HG02884 (cell line): ENCODE results near the gene ENTPD2.
A peak's percentile ranks its signal among the peaks of the same experiment; 100 is the strongest.
"Not testable (repeated sequence)": the region's sequence is repeated elsewhere in the genome, so short reads cannot be mapped to it uniquely, and the experiment has no call there.

ENCODE experiments used
- ATAC-seq: cut with Tn5 transposase; IDR thresholded peaks from one replicate; pipeline ENCODE4 v1.9.1; 2021; ENCODE audit warnings: mild to moderate bottlenecking, moderate library complexity; ENCODE audit not compliant: unreplicated experiment

The ENTPD2 gene

GRCh38 chr9:137006116-137007003 is 47.5 kb downstream of the ENTPD2 start:
- no peak for ATAC-seq

GRCh38 chr9:137004285-137004684 is 49.6 kb downstream of the ENTPD2 start:
- ATAC-seq, result not testable (repeated sequence)

GRCh38 chr9:137002646-137003041 is 51.2 kb downstream of the ENTPD2 start:
- no peak for ATAC-seq

- no peak for ATAC-seq
These were observed 51.8 kb downstream of the ENTPD2 start for GRCh38 chr9:137001857-137002645.

GRCh38 chr9:137000177-137000930 is 53.5 kb downstream of the ENTPD2 start:
- peak; percentile 71 for ATAC-seq
